ENCODE results near the gene VCAN. TPM values are rescaled to one million over a fixed set of nuclear protein-coding genes. Genes with fewer than 3 reads are reported as not detected.

The VCAN gene
- total and polyA plus RNA-seq, 2 experiments from 2014 or later = 133 to 404 TPM

DNA sequence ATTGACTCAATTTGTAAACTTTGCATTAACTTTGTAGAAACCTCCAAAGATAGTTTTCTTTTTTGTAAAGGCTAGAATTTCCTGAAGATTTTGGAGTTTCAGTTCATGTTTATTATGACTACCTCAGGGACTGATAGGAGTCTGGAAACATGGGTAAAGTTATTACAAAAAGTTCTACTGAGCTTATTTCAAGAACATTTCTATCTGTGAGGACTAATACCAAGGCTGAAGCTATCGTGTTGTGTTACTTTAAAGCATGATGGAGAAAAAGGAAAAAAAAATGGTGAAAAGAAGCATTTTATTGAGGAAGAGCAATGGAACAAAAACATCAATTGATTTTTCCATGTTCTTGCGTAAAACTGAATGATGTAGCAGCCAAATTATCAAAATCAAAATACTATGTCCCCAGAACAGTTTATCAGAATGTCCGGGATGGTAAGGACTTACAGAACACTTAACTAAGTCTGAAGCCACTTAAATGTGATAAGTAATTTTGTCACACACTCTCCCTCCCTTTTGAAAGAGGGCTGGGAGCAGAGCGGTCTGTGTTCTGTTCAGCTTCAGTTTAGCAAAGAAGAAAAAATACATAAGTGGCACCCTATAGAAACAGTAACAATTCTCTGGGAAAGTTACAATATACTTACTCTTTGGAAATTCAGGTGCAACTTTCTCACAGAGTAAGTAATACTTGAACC, 25.1 kb upstream of the VCAN start:
- Mint-ChIP-seq H3K4me1 (peaks cover 17% of the 10 kb centered on the region), H3K27ac (no peak overlapping the region), H3K4me3 (no peak overlapping the region), H3K9me3 (no peaks in the 10 kb centered on the region; the same call in 2 of the 3 replicates), H3K36me3 (ENCODE audit: low read depth) (no peaks in the 10 kb centered on the region), H3K27me3 (ENCODE audit: insufficient read depth, low read depth, poor library complexity) (peaks cover 3% of the 10 kb centered on the region)
- Histone ChIP-seq H3K9me2 (ENCODE audit: insufficient read depth) (no peaks in the 10 kb centered on the region; the same call in 1 of the 2 replicates), H3K4me2 (no peak overlapping the region), H4K20me1 (replicated peaks; ENCODE audit: insufficient read depth) (no peaks in the 10 kb centered on the region), H2AFZ (no peak overlapping the region), H3K36me3 (ENCODE audit: insufficient read depth) (no peaks in the 10 kb centered on the region), H3K27me3 (ENCODE audit: insufficient read depth) (no peaks in the 10 kb centered on the region), H3F3A (replicated peaks; ENCODE audit: low read depth) (no peaks in the 10 kb centered on the region), H3K27ac (ENCODE audit: low read depth) (no peak overlapping the region), H3K4me3 (no peak overlapping the region), H3K4me1 (ENCODE audit: insufficient read depth) (peaks cover 25% of the 10 kb centered on the region), H3K79me2 (replicated peaks; ENCODE audit: insufficient read depth) (no peaks in the 10 kb centered on the region)
- TF ChIP-seq POLR2AphosphoS5 (IDR thresholded peaks at IDR 0.05; ENCODE audit: low read depth) (no peak), ZNF114 (CRISPR knock-in tag; IDR thresholded peaks at IDR 0.05) (no peak), STAT1 (IDR thresholded peaks at IDR 0.05; ENCODE audit: unreplicated experiment) (no peak), JUNB (IDR thresholded peaks at IDR 0.05; ENCODE audit: unreplicated experiment) (no peak), CREB1 (CRISPR knock-in tag; IDR thresholded peaks at IDR 0.05; ENCODE audit: low read depth) (no peak), ZNF331 (CRISPR knock-in tag; IDR thresholded peaks at IDR 0.05; ENCODE audit: low read depth) (no peak), NANOG (IDR thresholded peaks at IDR 0.05; ENCODE audit: borderline replicate concordance) (no peak), EZH2phosphoT487 (IDR thresholded peaks at IDR 0.05; ENCODE audit: unreplicated experiment) (no peak)
- TF ChIP-seq, protein P1, sequence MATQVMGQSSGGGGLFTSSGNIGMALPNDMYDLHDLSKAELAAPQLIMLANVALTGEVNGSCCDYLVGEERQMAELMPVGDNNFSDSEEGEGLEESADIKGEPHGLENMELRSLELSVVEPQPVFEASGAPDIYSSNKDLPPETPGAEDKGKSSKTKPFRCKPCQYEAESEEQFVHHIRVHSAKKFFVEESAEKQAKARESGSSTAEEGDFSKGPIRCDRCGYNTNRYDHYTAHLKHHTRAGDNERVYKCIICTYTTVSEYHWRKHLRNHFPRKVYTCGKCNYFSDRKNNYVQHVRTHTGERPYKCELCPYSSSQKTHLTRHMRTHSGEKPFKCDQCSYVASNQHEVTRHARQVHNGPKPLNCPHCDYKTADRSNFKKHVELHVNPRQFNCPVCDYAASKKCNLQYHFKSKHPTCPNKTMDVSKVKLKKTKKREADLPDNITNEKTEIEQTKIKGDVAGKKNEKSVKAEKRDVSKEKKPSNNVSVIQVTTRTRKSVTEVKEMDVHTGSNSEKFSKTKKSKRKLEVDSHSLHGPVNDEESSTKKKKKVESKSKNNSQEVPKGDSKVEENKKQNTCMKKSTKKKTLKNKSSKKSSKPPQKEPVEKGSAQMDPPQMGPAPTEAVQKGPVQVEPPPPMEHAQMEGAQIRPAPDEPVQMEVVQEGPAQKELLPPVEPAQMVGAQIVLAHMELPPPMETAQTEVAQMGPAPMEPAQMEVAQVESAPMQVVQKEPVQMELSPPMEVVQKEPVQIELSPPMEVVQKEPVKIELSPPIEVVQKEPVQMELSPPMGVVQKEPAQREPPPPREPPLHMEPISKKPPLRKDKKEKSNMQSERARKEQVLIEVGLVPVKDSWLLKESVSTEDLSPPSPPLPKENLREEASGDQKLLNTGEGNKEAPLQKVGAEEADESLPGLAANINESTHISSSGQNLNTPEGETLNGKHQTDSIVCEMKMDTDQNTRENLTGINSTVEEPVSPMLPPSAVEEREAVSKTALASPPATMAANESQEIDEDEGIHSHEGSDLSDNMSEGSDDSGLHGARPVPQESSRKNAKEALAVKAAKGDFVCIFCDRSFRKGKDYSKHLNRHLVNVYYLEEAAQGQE (IDR thresholded peaks at IDR 0.05; ENCODE audit: unreplicated experiment) = no peak
- TF ChIP-seq, protein P2, sequence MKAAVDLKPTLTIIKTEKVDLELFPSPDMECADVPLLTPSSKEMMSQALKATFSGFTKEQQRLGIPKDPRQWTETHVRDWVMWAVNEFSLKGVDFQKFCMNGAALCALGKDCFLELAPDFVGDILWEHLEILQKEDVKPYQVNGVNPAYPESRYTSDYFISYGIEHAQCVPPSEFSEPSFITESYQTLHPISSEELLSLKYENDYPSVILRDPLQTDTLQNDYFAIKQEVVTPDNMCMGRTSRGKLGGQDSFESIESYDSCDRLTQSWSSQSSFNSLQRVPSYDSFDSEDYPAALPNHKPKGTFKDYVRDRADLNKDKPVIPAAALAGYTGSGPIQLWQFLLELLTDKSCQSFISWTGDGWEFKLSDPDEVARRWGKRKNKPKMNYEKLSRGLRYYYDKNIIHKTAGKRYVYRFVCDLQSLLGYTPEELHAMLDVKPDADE (IDR thresholded peaks at IDR 0.05) = no peak
- TF ChIP-seq, protein P3, sequence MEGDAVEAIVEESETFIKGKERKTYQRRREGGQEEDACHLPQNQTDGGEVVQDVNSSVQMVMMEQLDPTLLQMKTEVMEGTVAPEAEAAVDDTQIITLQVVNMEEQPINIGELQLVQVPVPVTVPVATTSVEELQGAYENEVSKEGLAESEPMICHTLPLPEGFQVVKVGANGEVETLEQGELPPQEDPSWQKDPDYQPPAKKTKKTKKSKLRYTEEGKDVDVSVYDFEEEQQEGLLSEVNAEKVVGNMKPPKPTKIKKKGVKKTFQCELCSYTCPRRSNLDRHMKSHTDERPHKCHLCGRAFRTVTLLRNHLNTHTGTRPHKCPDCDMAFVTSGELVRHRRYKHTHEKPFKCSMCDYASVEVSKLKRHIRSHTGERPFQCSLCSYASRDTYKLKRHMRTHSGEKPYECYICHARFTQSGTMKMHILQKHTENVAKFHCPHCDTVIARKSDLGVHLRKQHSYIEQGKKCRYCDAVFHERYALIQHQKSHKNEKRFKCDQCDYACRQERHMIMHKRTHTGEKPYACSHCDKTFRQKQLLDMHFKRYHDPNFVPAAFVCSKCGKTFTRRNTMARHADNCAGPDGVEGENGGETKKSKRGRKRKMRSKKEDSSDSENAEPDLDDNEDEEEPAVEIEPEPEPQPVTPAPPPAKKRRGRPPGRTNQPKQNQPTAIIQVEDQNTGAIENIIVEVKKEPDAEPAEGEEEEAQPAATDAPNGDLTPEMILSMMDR (conservative IDR thresholded peaks at IDR 0.05; ENCODE audit: low read depth in 2 of 2) = no peak
- no peak for DNase-seq (ENCODE audit: low spot score)
- no peak for ATAC-seq

Data from GM23338 (cell line).